ENCODE results near the gene CACNA2D2. TPM values are rescaled to one million over a fixed set of nuclear protein-coding genes. Genes with fewer than 3 reads are reported as not detected.

CACNA2D2 gene
- total and polyA plus RNA-seq, 2 of the 8 experiments (the other 6 are each of a cell fraction or from before 2014, with no cell fraction given) = 14.1 to 25.0 TPM

GRCh38 chr3:50325497-50326181 is 177.8 kb downstream of the CACNA2D2 start (continued):
- no peak for TF ChIP-seq CHD7 (IDR thresholded peaks at IDR 0.05; ENCODE audit: insufficient replicate concordance, low read length)
- no peak for TF ChIP-seq FOSL1 (IDR thresholded peaks at IDR 0.05; ENCODE audit: insufficient read depth, low read depth, low read length)
- TF ChIP-seq CEBPB (IDR thresholded peaks at IDR 0.05; ENCODE audit: low read depth, low read length) = no peak

All from H1 (cell line).